PC-3 (cell line): ENCODE data around the gene SERAC1. TPM values are rescaled to one million over a fixed set of nuclear protein-coding genes. Genes with fewer than 3 reads are reported as not detected.
A peak's percentile ranks its signal among the peaks of the same experiment; 100 is the strongest.

Experiments
- ATAC-seq: fragments of 200-7000 bp; cut with Tn5 transposase; 2 replicates; pipeline ENCODE4 v1.9.1; 2020; ENCODE audit warnings: mild to moderate bottlenecking, moderate library complexity
- Bru-seq: library from RNA; stranded (reverse); fragments of 400-500 nt; gene quantifications from one replicate; lab custom pipeline; 2021; lab: Mats Ljungman, UMichigan
- BruChase-seq, 2 experiments: library from RNA; stranded (reverse); fragments of 400-500 nt; gene quantifications; one replicate each; lab custom pipeline; 2021; lab: Mats Ljungman, UMichigan
- BruUV-seq: library from RNA; stranded (reverse); fragments of 400-500 nt; replicated peaks from 2 replicates; lab custom pipeline; 2021; lab: Mats Ljungman, UMichigan
- CTCF ChIA-PET: fragments of 300-600 bp; sonication (Branson Sonifier 250); formaldehyde crosslinking; loops from one replicate; lab custom pipeline; 2022; ENCODE audit warnings: antibody characterized with exemption; lab: Charles Lee
- POLR2A ChIA-PET: fragments of 300-600 bp; sonication (Branson Sonifier 250); formaldehyde crosslinking; loops from one replicate; lab custom pipeline; 2022; ENCODE audit warnings: antibody characterized with exemption; ENCODE audit not compliant: unreplicated experiment; lab: Charles Lee
- DNase-seq: peaks from one replicate; pipeline ENCODE4 v3.0.0-alpha.2; 2015
- H2AFZ ChIP-seq: fragments of 300-600 bp; sonication (generic); 2 replicates; pipeline ENCODE4 v1.6.0; 2016; ENCODE audit warnings: antibody characterized with exemption, low read length
- H3F3A ChIP-seq: fragments of 300-600 bp; sonication (generic); one replicate; pipeline ENCODE4 v1.6.0; 2017; ENCODE audit warnings: antibody characterized with exemption, low read length, control low read depth, mild to moderate bottlenecking; ENCODE audit not compliant: unreplicated experiment
- H3K27ac ChIP-seq: fragments of 300-600 bp; sonication (generic); 2 replicates; pipeline ENCODE4 v1.5.1; 2016; ENCODE audit warnings: mild to moderate bottlenecking, low read length
- H3K27me3 ChIP-seq: fragments of 300-600 bp; sonication (generic); 2 replicates; pipeline ENCODE4 v1.6.1; 2016; ENCODE audit warnings: low read length, mixed read lengths
- H3K36me3 ChIP-seq: fragments of 300-600 bp; sonication (generic); 2 replicates; pipeline ENCODE4 v1.6.1; 2016; ENCODE audit warnings: low read depth, mixed run types, low read length, mixed read lengths
- H3K4me1 ChIP-seq: fragments of 300-600 bp; sonication (generic); 2 replicates; pipeline ENCODE4 v1.5.1; 2016; ENCODE audit warnings: low read length; ENCODE audit not compliant: insufficient read depth
- H3K4me2 ChIP-seq: fragments of 300-600 bp; sonication (generic); 2 replicates; pipeline ENCODE4 v1.6.0; 2016; ENCODE audit warnings: low read length
- H3K4me3 ChIP-seq: fragments of 300-600 bp; sonication (generic); 2 replicates; pipeline ENCODE4 v1.5.1; 2016; ENCODE audit warnings: mild to moderate bottlenecking, low read length, mixed read lengths
- H3K79me2 ChIP-seq: fragments of 300-600 bp; sonication (generic); 2 replicates; pipeline ENCODE4 v1.6.1; 2017; ENCODE audit warnings: low read length, mixed read lengths
- H3K9ac ChIP-seq: fragments of 300-600 bp; sonication (generic); 2 replicates; pipeline ENCODE4 v1.6.0; 2016; ENCODE audit warnings: mild to moderate bottlenecking, low read length
- H3K9me2 ChIP-seq: fragments of 300-600 bp; sonication (generic); replicated peaks from 2 replicates; pipeline ENCODE4 v1.6.1; 2016; ENCODE audit warnings: mixed run types, low read length, mixed read lengths
- H3K9me3 ChIP-seq: fragments of 300-600 bp; sonication (generic); 2 replicates; pipeline ENCODE4 v1.6.1; 2016; ENCODE audit warnings: low read length, mixed read lengths
- H4K20me1 ChIP-seq: fragments of 300-600 bp; sonication (generic); 2 replicates; pipeline ENCODE4 v1.6.1; 2016; ENCODE audit warnings: low read length, mixed read lengths
- EZH2 ChIP-seq: fragments of 300-600 bp; sonication (generic); IDR thresholded peaks from one replicate; pipeline ENCODE4 v1.6.1; 2017; ENCODE audit warnings: antibody characterized with exemption, mild to moderate bottlenecking, low read length; ENCODE audit not compliant: unreplicated experiment
- EZH2phosphoT487 ChIP-seq: fragments of 300-600 bp; sonication (generic); IDR thresholded peaks from 2 replicates; pipeline ENCODE4 v1.6.1; 2018; ENCODE audit warnings: mild to moderate bottlenecking, antibody characterized with exemption, low read length, borderline replicate concordance
- intact Hi-C: fragments of 100-400 bp; cut with micrococcal nuclease; formaldehyde crosslinking; loops from 2 replicates; pipeline ENCODE4 v1.9.0; 2023
- long read RNA-seq: library from polyadenylated mRNA; unstranded; transcript quantifications from one replicate; pipeline ENCODE4 v2.0.0, GENCODE V29; 2021; ENCODE audit not compliant: unreplicated experiment
- total RNA-seq: library from RNA; depleted of rRNA; stranded (reverse); fragments of >200 nt; gene quantifications from 2 replicates; pipeline ENCODE4 v1.2.3, GENCODE V29; 2014; rRNA removed
- TF ChIP-seq, protein P1 (sequence below): fragments of 300-600 bp; sonication (generic); conservative IDR thresholded peaks from 2 replicates; pipeline ENCODE4 v1.5.1; 2017; ENCODE audit warnings: antibody characterized with exemption, low read depth, mild to moderate bottlenecking, low read length

SERAC1 gene
- total RNA-seq (3.9 and 5.0 TPM in 2 replicates), Bru-seq, nascent RNA (percentile 50 among the genes with signal in this experiment), BruChase-seq, experiment 1, labeled RNA remaining after a 6-hour chase (percentile 48 among the genes with signal in this experiment), BruChase-seq, experiment 2, labeled RNA remaining after a 2-hour chase (percentile 51 among the genes with signal in this experiment)
- long read RNA-seq, full-length matches to known transcripts = 17 of 24 reads
- long read RNA-seq, partial matches to known transcripts = 1 of 24 reads
- long read RNA-seq, other reads (novel, unspliced or antisense) = 6 of 24 reads

- Histone ChIP-seq H3K79me2 (0 out of 2 replicates have a peak, but pooled peaks cover 5% of the 10 kb centered on the region), H3K9ac (peak within 1 kb of the TSS; percentile 84), H3K27ac (peak within 1 kb of the TSS; percentile 66), H2AFZ (peak within 1 kb of the TSS; percentile 96), H3K4me2 (peak within 1 kb of the TSS; percentile 86), H3K27me3 (no peaks in the 10 kb centered on the region), H3K4me1 (peaks cover 21% of the 10 kb centered on the region), H4K20me1 (no peaks in the 10 kb centered on the region), H3K9me2 (no peaks in the 10 kb centered on the region), H3K9me3 (no peaks in the 10 kb centered on the region), H3K4me3 (peak within 1 kb of the TSS; percentile 85), H3F3A (no peaks in the 10 kb centered on the region), H3K36me3 (no peaks in the 10 kb centered on the region)
- TF ChIP-seq EZH2 = no peak
- TF ChIP-seq EZH2phosphoT487 = no peak
- TF ChIP-seq, protein P1, sequence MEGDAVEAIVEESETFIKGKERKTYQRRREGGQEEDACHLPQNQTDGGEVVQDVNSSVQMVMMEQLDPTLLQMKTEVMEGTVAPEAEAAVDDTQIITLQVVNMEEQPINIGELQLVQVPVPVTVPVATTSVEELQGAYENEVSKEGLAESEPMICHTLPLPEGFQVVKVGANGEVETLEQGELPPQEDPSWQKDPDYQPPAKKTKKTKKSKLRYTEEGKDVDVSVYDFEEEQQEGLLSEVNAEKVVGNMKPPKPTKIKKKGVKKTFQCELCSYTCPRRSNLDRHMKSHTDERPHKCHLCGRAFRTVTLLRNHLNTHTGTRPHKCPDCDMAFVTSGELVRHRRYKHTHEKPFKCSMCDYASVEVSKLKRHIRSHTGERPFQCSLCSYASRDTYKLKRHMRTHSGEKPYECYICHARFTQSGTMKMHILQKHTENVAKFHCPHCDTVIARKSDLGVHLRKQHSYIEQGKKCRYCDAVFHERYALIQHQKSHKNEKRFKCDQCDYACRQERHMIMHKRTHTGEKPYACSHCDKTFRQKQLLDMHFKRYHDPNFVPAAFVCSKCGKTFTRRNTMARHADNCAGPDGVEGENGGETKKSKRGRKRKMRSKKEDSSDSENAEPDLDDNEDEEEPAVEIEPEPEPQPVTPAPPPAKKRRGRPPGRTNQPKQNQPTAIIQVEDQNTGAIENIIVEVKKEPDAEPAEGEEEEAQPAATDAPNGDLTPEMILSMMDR = no peak
- intact Hi-C loops = no loop called here
- no TSS peak for BruUV-seq
- peak; percentile 76 for ATAC-seq
- no peak for DNase-seq
- ChIA-PET POLR2A (no interaction called here), CTCF (no interaction called here)
Observed at GRCh38 chr6:158168040-158168289, at the start of gene SERAC1. Gene SERAC1, minus strand, starts transcription at chr6:158168262. Its CDS starts 9,899 bp downstream, at chr6:158158363.

GRCh38 chr6:158213925-158214674 is 46.0 kb upstream of the SERAC1 start:
- POLR2A ChIA-PET = no interaction called here
- no peak overlapping the region for H3K27ac ChIP-seq
- ATAC-seq (peak; percentile 99), DNase-seq (peak; percentile 76)
- no peaks in the 10 kb centered on the region for H3K79me2 ChIP-seq
- no peaks in the 10 kb centered on the region for H3F3A ChIP-seq
- no peak overlapping the region for H3K4me3 ChIP-seq
- no TSS peak for BruUV-seq
- H2AFZ ChIP-seq = 0 out of 2 replicates have a peak overlapping the region, but pooled peaks have one; percentile 42
- H3K4me2 ChIP-seq = no peak overlapping the region
- no peaks in the 10 kb centered on the region for H3K36me3 ChIP-seq
- no peak overlapping the region for H3K9ac ChIP-seq
- TF ChIP-seq EZH2phosphoT487 = no peak
- TF ChIP-seq, protein P1 = peak; percentile 84
- no peaks in the 10 kb centered on the region for H3K27me3 ChIP-seq
- intact Hi-C loops = loop anchor here (1.0 kb wide), 1 partner anchor 477 kb away; no protein-coding TSS in a partner anchor
- H3K4me1 ChIP-seq = peaks cover 14% of the 10 kb centered on the region
- H3K9me3 ChIP-seq = no peaks in the 10 kb centered on the region
- no peaks in the 10 kb centered on the region for H4K20me1 ChIP-seq
- CTCF ChIA-PET = interaction anchor here (0.5 to 1.7 kb wide), 6 partner anchors 246 to 477 kb away, joined by 3 to 11 read pairs (median 4); no protein-coding TSS in a partner anchor
- no peaks in the 10 kb centered on the region for H3K9me2 ChIP-seq
